ENCODE results near the gene SAMSN1. TPM values are rescaled to one million over a fixed set of nuclear protein-coding genes. Genes with fewer than 3 reads are reported as not detected.

The SAMSN1 gene
- total RNA-seq, 1 donor, result under 0.01 TPM

DNA sequence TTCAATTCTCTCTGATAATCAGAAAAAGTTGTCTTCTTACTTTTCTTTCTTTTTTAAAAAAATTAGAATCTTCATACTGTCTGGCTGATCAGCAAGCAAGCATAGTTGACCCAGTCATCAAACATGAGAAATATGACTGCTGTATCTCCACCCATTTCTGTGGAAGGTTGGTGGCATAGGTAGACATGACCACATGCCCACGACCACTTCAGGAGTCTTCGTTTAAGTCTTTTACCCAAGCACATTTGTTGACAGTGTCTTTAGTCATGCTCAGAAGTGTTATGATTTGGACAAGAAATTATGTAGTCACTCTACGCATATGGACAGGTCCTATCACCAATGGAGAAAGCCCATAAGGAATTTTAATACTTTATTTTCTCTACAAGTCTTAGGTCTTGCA lies 88.4 kb downstream of the SAMSN1 start:
- H3K9me3 ChIP-seq (ENCODE audit: low read depth, low read length), result no peaks in the 10 kb centered on the region
- no peak overlapping the region for H3K27ac ChIP-seq (ENCODE audit: low read depth, low read length)
- DNase-seq (ENCODE audit: insufficient read length, low spot score, missing footprints), result no peak
- no peaks in the 10 kb centered on the region for H3K27me3 ChIP-seq (ENCODE audit: insufficient read depth, low read length)
- no peak overlapping the region for H3K4me2 ChIP-seq (ENCODE audit: insufficient read depth, low read length)
- H3K79me2 ChIP-seq (ENCODE audit: insufficient read depth, low read length), result no peaks in the 10 kb centered on the region
- no peaks in the 10 kb centered on the region for H4K20me1 ChIP-seq (ENCODE audit: insufficient read depth, low read length)
- TF ChIP-seq, protein P1, sequence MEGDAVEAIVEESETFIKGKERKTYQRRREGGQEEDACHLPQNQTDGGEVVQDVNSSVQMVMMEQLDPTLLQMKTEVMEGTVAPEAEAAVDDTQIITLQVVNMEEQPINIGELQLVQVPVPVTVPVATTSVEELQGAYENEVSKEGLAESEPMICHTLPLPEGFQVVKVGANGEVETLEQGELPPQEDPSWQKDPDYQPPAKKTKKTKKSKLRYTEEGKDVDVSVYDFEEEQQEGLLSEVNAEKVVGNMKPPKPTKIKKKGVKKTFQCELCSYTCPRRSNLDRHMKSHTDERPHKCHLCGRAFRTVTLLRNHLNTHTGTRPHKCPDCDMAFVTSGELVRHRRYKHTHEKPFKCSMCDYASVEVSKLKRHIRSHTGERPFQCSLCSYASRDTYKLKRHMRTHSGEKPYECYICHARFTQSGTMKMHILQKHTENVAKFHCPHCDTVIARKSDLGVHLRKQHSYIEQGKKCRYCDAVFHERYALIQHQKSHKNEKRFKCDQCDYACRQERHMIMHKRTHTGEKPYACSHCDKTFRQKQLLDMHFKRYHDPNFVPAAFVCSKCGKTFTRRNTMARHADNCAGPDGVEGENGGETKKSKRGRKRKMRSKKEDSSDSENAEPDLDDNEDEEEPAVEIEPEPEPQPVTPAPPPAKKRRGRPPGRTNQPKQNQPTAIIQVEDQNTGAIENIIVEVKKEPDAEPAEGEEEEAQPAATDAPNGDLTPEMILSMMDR (IDR thresholded peaks at IDR 0.05; ENCODE audit: extremely low read depth, low read depth, low read length), result no peak
- no peak overlapping the region for H3K4me3 ChIP-seq (ENCODE audit: insufficient read depth, low read length)
- no peak overlapping the region for H2AFZ ChIP-seq (ENCODE audit: low read length)
- H3K36me3 ChIP-seq (ENCODE audit: insufficient read depth, low read length), result no peaks in the 10 kb centered on the region
- H3K4me1 ChIP-seq (ENCODE audit: insufficient read depth, low read length), result no peaks in the 10 kb centered on the region

GRCh38 chr21:14456911-14457310 lies 89.2 kb downstream of the SAMSN1 start:
- Histone ChIP-seq H3K4me3 (ENCODE audit: insufficient read depth, low read length) (no peak overlapping the region), H3K9me3 (ENCODE audit: low read depth, low read length) (no peaks in the 10 kb centered on the region), H3K27ac (ENCODE audit: low read depth, low read length) (no peak overlapping the region), H3K4me1 (ENCODE audit: insufficient read depth, low read length) (no peaks in the 10 kb centered on the region), H2AFZ (ENCODE audit: low read length) (no peak overlapping the region), H3K36me3 (ENCODE audit: insufficient read depth, low read length) (no peaks in the 10 kb centered on the region), H4K20me1 (ENCODE audit: insufficient read depth, low read length) (no peaks in the 10 kb centered on the region), H3K4me2 (ENCODE audit: insufficient read depth, low read length) (no peak overlapping the region), H3K27me3 (ENCODE audit: insufficient read depth, low read length) (no peaks in the 10 kb centered on the region), H3K79me2 (ENCODE audit: insufficient read depth, low read length) (no peaks in the 10 kb centered on the region)
- TF ChIP-seq, protein P1 (IDR thresholded peaks at IDR 0.05; ENCODE audit: extremely low read depth, low read depth, low read length), result no peak
- DNase-seq (ENCODE audit: insufficient read length, low spot score, missing footprints), result no peak

- H3K9me3 ChIP-seq (ENCODE audit: low read depth, low read length), result no peaks in the 10 kb centered on the region
- H3K36me3 ChIP-seq (ENCODE audit: insufficient read depth, low read length), result no peaks in the 10 kb centered on the region
- no peaks in the 10 kb centered on the region for H3K27me3 ChIP-seq (ENCODE audit: insufficient read depth, low read length)
- no peaks in the 10 kb centered on the region for H3K4me1 ChIP-seq (ENCODE audit: insufficient read depth, low read length)
- no peak overlapping the region for H3K4me3 ChIP-seq (ENCODE audit: insufficient read depth, low read length)
- no peak for DNase-seq (ENCODE audit: insufficient read length, low spot score, missing footprints)
- H3K4me2 ChIP-seq (ENCODE audit: insufficient read depth, low read length), result no peak overlapping the region
- H4K20me1 ChIP-seq (ENCODE audit: insufficient read depth, low read length), result no peaks in the 10 kb centered on the region
- H2AFZ ChIP-seq (ENCODE audit: low read length), result no peak overlapping the region
- no peak overlapping the region for H3K27ac ChIP-seq (ENCODE audit: low read depth, low read length)
- no peaks in the 10 kb centered on the region for H3K79me2 ChIP-seq (ENCODE audit: insufficient read depth, low read length)
- TF ChIP-seq, protein P1 (IDR thresholded peaks at IDR 0.05; ENCODE audit: extremely low read depth, low read depth, low read length), result no peak
Observed at GRCh38 chr21:14454016-14455009, 91.8 kb downstream of the SAMSN1 start.

DNA sequence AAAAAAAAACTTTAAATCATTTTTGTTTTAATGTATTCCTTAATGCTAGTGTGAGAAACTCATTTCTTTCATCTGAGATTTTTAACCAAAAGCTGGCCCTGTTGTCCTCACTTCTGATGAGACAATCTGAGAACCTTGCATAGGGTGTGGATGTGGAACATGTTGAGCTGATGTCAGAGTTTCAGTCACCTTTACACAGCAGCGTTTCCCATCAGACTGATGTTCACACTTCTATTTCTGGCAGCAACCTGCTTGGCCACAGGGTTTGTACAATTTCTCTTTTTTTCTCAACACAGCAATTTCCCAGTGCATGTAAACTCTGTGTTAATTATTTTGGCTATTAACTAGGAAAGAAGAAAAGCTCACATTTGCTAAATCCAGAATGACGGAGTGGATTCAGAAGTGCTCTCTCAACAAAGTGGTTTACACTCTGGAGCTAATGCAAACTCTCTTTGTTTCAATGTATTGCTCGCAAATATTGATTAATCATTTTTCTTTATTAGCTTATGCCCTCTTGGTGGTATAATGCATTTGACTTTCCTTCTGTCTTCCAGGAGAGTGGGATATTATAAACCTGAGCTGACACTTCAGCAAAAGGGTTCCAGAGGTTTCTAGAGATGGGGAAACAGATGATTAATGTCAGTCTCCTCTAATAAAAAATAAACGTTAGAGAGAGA lies 92.6 kb downstream of the SAMSN1 start:
- no peaks in the 10 kb centered on the region for H3K9me3 ChIP-seq (ENCODE audit: low read depth, low read length)
- TF ChIP-seq, protein P1 (IDR thresholded peaks at IDR 0.05; ENCODE audit: extremely low read depth, low read depth, low read length), result no peak
- H3K4me3 ChIP-seq (ENCODE audit: insufficient read depth, low read length), result no peak overlapping the region
- H3K4me1 ChIP-seq (ENCODE audit: insufficient read depth, low read length), result no peaks in the 10 kb centered on the region
- no peak overlapping the region for H3K27ac ChIP-seq (ENCODE audit: low read depth, low read length)
- no peaks in the 10 kb centered on the region for H3K79me2 ChIP-seq (ENCODE audit: insufficient read depth, low read length)
- no peaks in the 10 kb centered on the region for H3K36me3 ChIP-seq (ENCODE audit: insufficient read depth, low read length)
- no peak overlapping the region for H3K4me2 ChIP-seq (ENCODE audit: insufficient read depth, low read length)
- no peaks in the 10 kb centered on the region for H3K27me3 ChIP-seq (ENCODE audit: insufficient read depth, low read length)
- H4K20me1 ChIP-seq (ENCODE audit: insufficient read depth, low read length), result no peaks in the 10 kb centered on the region
- DNase-seq (ENCODE audit: insufficient read length, low spot score, missing footprints), result no peak
- H2AFZ ChIP-seq (ENCODE audit: low read length), result no peak overlapping the region

Measured in osteoblast (primary cell).